DOHH2 (cell line): ENCODE results near the gene BRICD5.
A peak's percentile ranks its signal among the peaks of the same experiment; 100 is the strongest.

ENCODE experiments used
- H3F3A ChIP-seq: fragments of 200-600 bp; sonication (generic), shearing (Covaris generic); 2 replicates; pipeline ENCODE4 v1.6.0; 2016; ENCODE audit warnings: antibody characterized with exemption, mild to moderate bottlenecking; ENCODE audit not compliant: control insufficient read depth, insufficient read depth
- H3K27ac ChIP-seq: fragments of 200-600 bp; sonication (generic); 2 replicates; pipeline ENCODE4 v1.5.1; 2014; ENCODE audit warnings: low read depth, mild to moderate bottlenecking, low read length, moderate library complexity
- H3K27me3 ChIP-seq: fragments of 200-600 bp; sonication (generic); 2 replicates; pipeline ENCODE4 v1.6.1; 2014; ENCODE audit warnings: mild to moderate bottlenecking, low read length, mixed read lengths; ENCODE audit not compliant: control insufficient read depth
- H3K36me3 ChIP-seq: fragments of 200-600 bp; sonication (generic); 2 replicates; pipeline ENCODE4 v1.6.1; 2014; ENCODE audit warnings: mild to moderate bottlenecking, low read length, moderate library complexity, mixed read lengths; ENCODE audit not compliant: control insufficient read depth
- H3K4me1 ChIP-seq: fragments of 200-600 bp; sonication (generic); 2 replicates; pipeline ENCODE4 v1.6.1; 2014; ENCODE audit warnings: mild to moderate bottlenecking, low read length, mixed read lengths; ENCODE audit not compliant: control insufficient read depth
- H3K4me2 ChIP-seq: fragments of 200-600 bp; sonication (generic); 2 replicates; pipeline ENCODE4 v1.6.0; 2014; ENCODE audit warnings: mild to moderate bottlenecking, low read length, moderate library complexity
- H3K4me3 ChIP-seq: fragments of 200-600 bp; sonication (generic); 2 replicates; pipeline ENCODE4 v1.5.1; 2014; ENCODE audit warnings: mild to moderate bottlenecking, low read length, mixed read lengths
- H3K79me2 ChIP-seq: fragments of 200-600 bp; sonication (generic); 2 replicates; pipeline ENCODE4 v1.6.1; 2014; ENCODE audit warnings: mild to moderate bottlenecking, low read length, mixed read lengths; ENCODE audit not compliant: control insufficient read depth
- H3K9me2 ChIP-seq: fragments of 200-600 bp; sonication (generic); replicated peaks from 2 replicates; pipeline ENCODE4 v1.6.1; 2014; ENCODE audit warnings: mild to moderate bottlenecking, low read length, mixed read lengths; ENCODE audit not compliant: control insufficient read depth
- H3K9me3 ChIP-seq: fragments of 200-600 bp; sonication (generic); 2 replicates; pipeline ENCODE4 v1.6.1; 2014; ENCODE audit warnings: antibody characterized with exemption, low read length, mixed read lengths; ENCODE audit not compliant: control insufficient read depth, insufficient read depth
- H4K20me1 ChIP-seq: fragments of 200-600 bp; sonication (generic); 2 replicates; pipeline ENCODE4 v1.6.0; 2014; ENCODE audit warnings: low read depth, mild to moderate bottlenecking, antibody characterized with exemption, low read length, moderate library complexity; ENCODE audit not compliant: control insufficient read depth, insufficient read depth
- EZH2phosphoT487 ChIP-seq: fragments of 200-600 bp; sonication (generic); IDR thresholded peaks from 2 replicates; pipeline ENCODE4 v1.6.1; 2017; ENCODE audit warnings: borderline replicate concordance, mild to moderate bottlenecking, antibody characterized with exemption, low read length, moderate library complexity, mixed read lengths
- TF ChIP-seq, protein P1 (sequence below): fragments of 200-600 bp; sonication (generic); IDR thresholded peaks from one replicate; pipeline ENCODE4 v1.5.1; 2014; ENCODE audit warnings: antibody characterized with exemption, mild to moderate bottlenecking, low read depth, low read length; ENCODE audit not compliant: poor library complexity, severe bottlenecking

Gene BRICD5

DNA sequence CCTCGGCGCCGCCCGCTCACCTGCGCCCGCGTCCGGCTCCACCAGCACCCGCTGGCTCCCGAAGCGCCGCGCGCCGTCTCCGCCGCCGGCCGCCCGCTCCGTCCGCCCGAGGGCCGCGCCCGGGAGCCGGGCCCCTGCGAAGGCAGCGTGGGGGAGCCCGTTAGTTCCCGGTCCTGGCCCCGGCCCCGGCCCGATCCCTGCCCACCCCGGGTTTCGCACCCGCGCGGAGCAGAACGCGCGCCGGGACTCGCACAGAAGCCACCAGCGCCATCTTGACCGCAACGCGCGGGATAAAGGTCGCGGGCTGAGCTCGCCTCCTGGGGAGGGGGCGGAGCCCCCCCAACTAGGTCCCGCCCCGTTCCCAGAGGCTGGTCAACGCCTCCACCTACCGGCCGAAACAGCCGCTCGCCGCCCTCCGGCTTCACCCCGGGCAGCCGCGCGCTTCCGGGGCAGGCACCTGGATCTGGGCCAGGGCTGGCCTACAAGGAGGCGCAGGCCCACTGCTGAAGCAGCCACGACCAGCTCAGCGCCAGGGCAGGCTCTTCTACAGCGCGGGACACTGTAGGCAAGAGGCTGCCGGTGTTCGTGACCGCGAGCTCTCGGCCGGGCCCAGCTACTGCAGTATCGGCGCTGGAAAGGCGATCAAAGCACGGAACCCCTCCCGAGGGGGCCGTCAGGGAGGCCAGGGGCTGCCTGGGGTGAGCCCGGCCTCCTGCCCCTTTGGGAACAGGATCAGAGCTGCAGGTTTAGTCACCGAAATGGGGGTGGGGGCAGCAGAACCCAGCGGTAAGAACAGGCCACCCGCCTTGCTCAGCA is 40.8 kb upstream of the BRICD5 start, which contains the start of gene ECI1:
ECI1 (minus strand) TSS at position 292 of the 816 bp plus-strand sequence; CDS start at position 271, 21 bp downstream.
- Histone ChIP-seq H3K4me3 (peak within 1 kb of the TSS; percentile 95), H3K27ac (peak within 1 kb of the TSS; percentile 68), H3F3A (peaks cover 36% of the 10 kb centered on the region), H3K36me3 (peaks cover 56% of the 10 kb centered on the region), H3K27me3 (no peaks in the 10 kb centered on the region), H3K4me2 (peak within 1 kb of the TSS; percentile 95), H3K9me3 (no peaks in the 10 kb centered on the region), H3K9me2 (no peaks in the 10 kb centered on the region), H3K4me1 (peaks cover 27% of the 10 kb centered on the region), H4K20me1 (0 out of 2 replicates have a peak, but pooled peaks cover 3% of the 10 kb centered on the region), H3K79me2 (peaks cover 31% of the 10 kb centered on the region)
- TF ChIP-seq, protein P1, sequence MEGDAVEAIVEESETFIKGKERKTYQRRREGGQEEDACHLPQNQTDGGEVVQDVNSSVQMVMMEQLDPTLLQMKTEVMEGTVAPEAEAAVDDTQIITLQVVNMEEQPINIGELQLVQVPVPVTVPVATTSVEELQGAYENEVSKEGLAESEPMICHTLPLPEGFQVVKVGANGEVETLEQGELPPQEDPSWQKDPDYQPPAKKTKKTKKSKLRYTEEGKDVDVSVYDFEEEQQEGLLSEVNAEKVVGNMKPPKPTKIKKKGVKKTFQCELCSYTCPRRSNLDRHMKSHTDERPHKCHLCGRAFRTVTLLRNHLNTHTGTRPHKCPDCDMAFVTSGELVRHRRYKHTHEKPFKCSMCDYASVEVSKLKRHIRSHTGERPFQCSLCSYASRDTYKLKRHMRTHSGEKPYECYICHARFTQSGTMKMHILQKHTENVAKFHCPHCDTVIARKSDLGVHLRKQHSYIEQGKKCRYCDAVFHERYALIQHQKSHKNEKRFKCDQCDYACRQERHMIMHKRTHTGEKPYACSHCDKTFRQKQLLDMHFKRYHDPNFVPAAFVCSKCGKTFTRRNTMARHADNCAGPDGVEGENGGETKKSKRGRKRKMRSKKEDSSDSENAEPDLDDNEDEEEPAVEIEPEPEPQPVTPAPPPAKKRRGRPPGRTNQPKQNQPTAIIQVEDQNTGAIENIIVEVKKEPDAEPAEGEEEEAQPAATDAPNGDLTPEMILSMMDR, result peak; percentile 59
- TF ChIP-seq EZH2phosphoT487, result no peak

DNA sequence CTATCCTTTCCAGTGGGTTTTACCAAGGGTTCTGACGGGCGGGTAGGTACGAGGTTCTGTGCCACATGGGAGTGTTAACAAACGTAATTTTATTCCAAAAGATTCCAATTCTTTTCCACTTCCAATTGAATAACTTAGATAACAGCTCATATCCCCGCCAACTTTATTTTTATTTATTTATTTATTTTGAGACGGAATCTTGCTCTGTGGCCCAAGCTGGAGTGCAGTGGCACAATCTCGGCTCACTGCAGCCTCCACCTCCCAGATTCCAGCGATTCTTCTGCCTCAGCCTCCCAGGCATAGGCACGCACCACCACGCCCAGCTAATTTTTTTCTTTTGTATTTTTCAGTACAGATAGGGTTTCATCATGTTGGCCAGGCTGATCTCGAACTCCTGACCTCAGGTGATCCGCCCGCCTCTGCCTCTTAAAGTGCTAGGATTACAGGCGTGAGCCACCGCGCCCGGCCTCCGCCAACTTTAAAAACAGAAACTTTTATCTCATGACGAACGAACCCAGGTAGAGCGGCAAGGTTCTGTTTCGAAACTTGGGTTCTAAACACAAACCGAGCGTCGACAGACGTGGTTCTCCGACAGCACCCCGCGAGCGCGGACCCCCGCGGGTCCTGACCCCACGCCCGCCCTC is 40.1 kb upstream of the BRICD5 start:
- H3K9me3 ChIP-seq, result no peaks in the 10 kb centered on the region
- no peaks in the 10 kb centered on the region for H3K27me3 ChIP-seq
- peaks cover 30% of the 10 kb centered on the region for H3F3A ChIP-seq
- H3K4me3 ChIP-seq, result peak overlapping the region; percentile 95
- 0 out of 2 replicates have a peak, but pooled peaks cover 3% of the 10 kb centered on the region for H4K20me1 ChIP-seq
- peaks cover 27% of the 10 kb centered on the region for H3K4me1 ChIP-seq
- no peak for TF ChIP-seq EZH2phosphoT487
- TF ChIP-seq, protein P1, result no peak
- peaks cover 31% of the 10 kb centered on the region for H3K79me2 ChIP-seq
- peak overlapping the region; percentile 68 for H3K27ac ChIP-seq
- H3K9me2 ChIP-seq, result no peaks in the 10 kb centered on the region
- peak overlapping the region; percentile 95 for H3K4me2 ChIP-seq
- H3K36me3 ChIP-seq, result peaks cover 56% of the 10 kb centered on the region

DNA sequence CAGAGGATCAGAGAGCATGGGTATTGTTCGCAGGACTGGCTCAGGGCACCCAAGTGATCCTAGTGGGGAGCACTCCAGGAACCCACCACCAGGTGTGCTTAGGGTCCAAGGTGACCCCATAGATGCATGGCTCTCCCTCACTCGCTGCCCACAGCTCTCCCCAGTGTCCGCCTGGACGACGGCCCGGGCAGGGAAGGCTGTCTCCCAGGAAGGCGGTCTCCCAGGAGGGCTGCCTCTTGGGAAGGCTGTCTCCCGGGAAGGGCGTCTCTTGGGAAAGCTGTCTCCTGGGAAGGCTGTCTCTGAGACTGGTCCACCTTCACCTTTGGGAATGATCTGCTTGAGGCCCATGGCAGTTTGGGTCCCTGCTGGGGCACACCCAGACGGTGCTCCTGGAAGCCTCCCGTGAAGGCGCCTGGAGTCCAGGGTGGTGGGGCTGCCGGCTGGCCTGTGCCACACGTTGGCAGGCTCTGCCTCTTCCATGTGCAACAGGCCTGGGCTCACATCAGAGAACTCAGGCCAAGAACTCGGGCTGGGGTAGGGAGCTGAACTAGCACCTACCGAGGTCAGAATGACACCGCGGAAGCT is 35.7 kb upstream of the BRICD5 start:
- Histone ChIP-seq H3K9me3 (no peaks in the 10 kb centered on the region), H3K27me3 (no peaks in the 10 kb centered on the region), H4K20me1 (no peaks in the 10 kb centered on the region), H3K9me2 (no peaks in the 10 kb centered on the region), H3K4me1 (peaks cover 7% of the 10 kb centered on the region), H3K27ac (no peak overlapping the region), H3F3A (0 out of 2 replicates have a peak, but pooled peaks cover 5% of the 10 kb centered on the region), H3K79me2 (peaks cover 28% of the 10 kb centered on the region), H3K36me3 (peaks cover 58% of the 10 kb centered on the region), H3K4me3 (no peak overlapping the region), H3K4me2 (no peak overlapping the region)
- TF ChIP-seq, protein P1, result no peak
- no peak for TF ChIP-seq EZH2phosphoT487
